Smooth muscle cell (in vitro differentiated cells): Measurements from ENCODE around the gene GALNT12. TPM values are rescaled to one million over a fixed set of nuclear protein-coding genes. Genes with fewer than 3 reads are reported as not detected.

ENCODE experiments used
- DNase-seq: peaks from one replicate; lab custom pipeline; 2025; ENCODE audit not compliant: unreplicated experiment; lab: John Stamatoyannopoulos, UW
- H2AFZ ChIP-seq: fragments of 200-600 bp; sonication (generic); 2 replicates; pipeline ENCODE4 v1.6.0; 2016; ENCODE audit warnings: antibody characterized with exemption, low read depth, mild to moderate bottlenecking
- H3F3A ChIP-seq: fragments of 200-600 bp; sonication (generic); 2 replicates; pipeline ENCODE4 v1.6.0; 2017; ENCODE audit warnings: antibody characterized with exemption, low read depth
- H3K27ac ChIP-seq: fragments of 200-600 bp; sonication (generic); 2 replicates; pipeline ENCODE4 v1.5.1; 2016; ENCODE audit warnings: low read depth, mild to moderate bottlenecking
- H3K27me3 ChIP-seq: fragments of 200-600 bp; sonication (generic); 2 replicates; pipeline ENCODE4 v1.6.1; 2016; ENCODE audit warnings: low read depth, mild to moderate bottlenecking
- H3K36me3 ChIP-seq: fragments of 200-600 bp; sonication (generic); 2 replicates; pipeline ENCODE4 v1.5.1; 2016; ENCODE audit warnings: low read depth
- H3K4me1 ChIP-seq: fragments of 200-600 bp; sonication (generic); 2 replicates; pipeline ENCODE4 v1.5.1; 2016; ENCODE audit warnings: low read depth
- H3K4me2 ChIP-seq: fragments of 200-600 bp; sonication (generic); 2 replicates; pipeline ENCODE4 v1.6.0; 2016; ENCODE audit warnings: mild to moderate bottlenecking
- H3K4me3 ChIP-seq: fragments of 200-600 bp; sonication (generic); 2 replicates; pipeline ENCODE4 v1.5.1; 2016; ENCODE audit warnings: mild to moderate bottlenecking
- H3K79me2 ChIP-seq: fragments of 200-600 bp; sonication (generic); 2 replicates; pipeline ENCODE4 v1.6.0; 2016; ENCODE audit warnings: low read depth, mild to moderate bottlenecking
- H3K9ac ChIP-seq: fragments of 200-600 bp; sonication (generic); 2 replicates; pipeline ENCODE4 v1.6.0; 2016; ENCODE audit warnings: low read depth
- H3K9me3 ChIP-seq: fragments of 200-600 bp; sonication (generic); replicated peaks from 2 replicates; pipeline ENCODE4 v1.5.1; 2016; ENCODE audit warnings: low read depth
- H4K20me1 ChIP-seq: fragments of 200-600 bp; sonication (generic); 2 replicates; pipeline ENCODE4 v1.6.0; 2016; ENCODE audit warnings: low read depth
- WGBS: methylation state at CpG from one replicate; pipeline ENCODE4 v1.1.7; 2016; ENCODE audit warnings: low lambda C conversion rate; 5-methylcytosine and 5-hydroxymethylcytosine counted together
- polyA plus RNA-seq: library from polyadenylated mRNA; unstranded; fragments of >200 nt; fragmentation: Nextera tagmentation; extraction: Ambion mirVana; gene quantifications from 2 replicates; pipeline ENCODE4 v1.2.1, GENCODE V29; 2016
- total RNA-seq: library from RNA; depleted of rRNA; stranded (reverse); fragments of >200 nt; gene quantifications from 2 replicates; pipeline ENCODE4 v1.2.3, GENCODE V29; 2014
- TF ChIP-seq, protein P1 (sequence below): fragments of 200-600 bp; sonication (generic); IDR thresholded peaks from 2 replicates; pipeline ENCODE4 v1.5.1; 2017; ENCODE audit warnings: borderline replicate concordance, mild to moderate bottlenecking, antibody characterized with exemption; ENCODE audit not compliant: insufficient read depth, poor library complexity, severe bottlenecking

Gene GALNT12
- total and polyA plus RNA-seq, 2 experiments from 2014 or later: 1.7 to 4.0 TPM

DNA sequence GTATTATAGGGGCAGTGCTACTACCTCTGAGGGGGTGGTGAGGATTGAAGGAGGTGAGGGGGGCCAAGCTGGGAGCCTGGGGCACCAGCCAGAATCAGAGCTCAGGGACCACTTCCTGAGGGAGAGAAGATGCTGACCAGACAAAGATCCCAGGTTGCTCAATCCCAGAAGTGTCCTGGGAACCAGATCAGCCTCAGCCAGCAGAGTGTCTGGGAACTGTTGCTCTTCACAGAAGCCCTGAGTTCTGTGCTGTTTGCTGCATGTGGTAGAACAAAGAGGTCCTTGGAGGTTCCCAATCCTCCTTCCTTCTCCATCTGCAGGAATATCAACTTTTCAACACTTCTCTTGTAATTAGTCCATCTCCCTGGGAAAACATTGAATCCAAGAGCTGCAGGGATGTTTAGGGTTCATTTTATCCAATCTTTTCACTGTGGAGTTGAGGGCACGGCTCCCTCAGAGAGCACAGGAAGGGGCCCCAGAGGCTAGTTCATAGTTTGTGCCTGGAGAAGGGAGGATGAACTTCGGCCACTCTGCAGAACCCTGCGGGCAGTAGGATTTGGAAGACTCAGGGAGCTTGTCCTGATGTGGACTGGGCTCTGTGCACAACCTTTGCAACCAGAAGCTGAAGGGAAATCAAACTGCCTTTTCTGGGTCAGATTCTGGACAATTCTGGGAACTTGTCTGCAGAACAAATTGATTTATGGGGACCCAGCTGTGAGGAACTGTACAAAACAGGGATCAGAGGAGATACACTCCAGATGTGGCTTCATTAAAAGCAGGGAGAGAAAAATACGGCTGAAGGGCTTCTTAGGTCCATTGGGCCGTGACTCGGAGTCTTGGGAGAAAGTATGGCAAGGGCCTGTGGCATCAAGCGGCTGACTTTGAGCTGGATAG is 57.1 kb downstream of the GALNT12 start:
- TF ChIP-seq, protein P1, sequence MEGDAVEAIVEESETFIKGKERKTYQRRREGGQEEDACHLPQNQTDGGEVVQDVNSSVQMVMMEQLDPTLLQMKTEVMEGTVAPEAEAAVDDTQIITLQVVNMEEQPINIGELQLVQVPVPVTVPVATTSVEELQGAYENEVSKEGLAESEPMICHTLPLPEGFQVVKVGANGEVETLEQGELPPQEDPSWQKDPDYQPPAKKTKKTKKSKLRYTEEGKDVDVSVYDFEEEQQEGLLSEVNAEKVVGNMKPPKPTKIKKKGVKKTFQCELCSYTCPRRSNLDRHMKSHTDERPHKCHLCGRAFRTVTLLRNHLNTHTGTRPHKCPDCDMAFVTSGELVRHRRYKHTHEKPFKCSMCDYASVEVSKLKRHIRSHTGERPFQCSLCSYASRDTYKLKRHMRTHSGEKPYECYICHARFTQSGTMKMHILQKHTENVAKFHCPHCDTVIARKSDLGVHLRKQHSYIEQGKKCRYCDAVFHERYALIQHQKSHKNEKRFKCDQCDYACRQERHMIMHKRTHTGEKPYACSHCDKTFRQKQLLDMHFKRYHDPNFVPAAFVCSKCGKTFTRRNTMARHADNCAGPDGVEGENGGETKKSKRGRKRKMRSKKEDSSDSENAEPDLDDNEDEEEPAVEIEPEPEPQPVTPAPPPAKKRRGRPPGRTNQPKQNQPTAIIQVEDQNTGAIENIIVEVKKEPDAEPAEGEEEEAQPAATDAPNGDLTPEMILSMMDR: no peak
- H3K27me3 ChIP-seq: no peaks in the 10 kb centered on the region
- no peak overlapping the region for H3K4me2 ChIP-seq
- no peak overlapping the region for H3K4me3 ChIP-seq
- no peaks in the 10 kb centered on the region for H3K79me2 ChIP-seq
- WGBS: 84% methylated on average over 7 of the region's 7 CpGs
- H4K20me1 ChIP-seq: no peaks in the 10 kb centered on the region
- peaks cover 7% of the 10 kb centered on the region for H3F3A ChIP-seq
- no peaks in the 10 kb centered on the region for H3K9me3 ChIP-seq
- DNase-seq: no peak
- H2AFZ ChIP-seq: peak overlapping the region; percentile 7
- no peaks in the 10 kb centered on the region for H3K36me3 ChIP-seq
- peaks cover 6% of the 10 kb centered on the region for H3K4me1 ChIP-seq
- H3K27ac ChIP-seq: peak overlapping the region; percentile 80
- H3K9ac ChIP-seq: no peak overlapping the region

DNA sequence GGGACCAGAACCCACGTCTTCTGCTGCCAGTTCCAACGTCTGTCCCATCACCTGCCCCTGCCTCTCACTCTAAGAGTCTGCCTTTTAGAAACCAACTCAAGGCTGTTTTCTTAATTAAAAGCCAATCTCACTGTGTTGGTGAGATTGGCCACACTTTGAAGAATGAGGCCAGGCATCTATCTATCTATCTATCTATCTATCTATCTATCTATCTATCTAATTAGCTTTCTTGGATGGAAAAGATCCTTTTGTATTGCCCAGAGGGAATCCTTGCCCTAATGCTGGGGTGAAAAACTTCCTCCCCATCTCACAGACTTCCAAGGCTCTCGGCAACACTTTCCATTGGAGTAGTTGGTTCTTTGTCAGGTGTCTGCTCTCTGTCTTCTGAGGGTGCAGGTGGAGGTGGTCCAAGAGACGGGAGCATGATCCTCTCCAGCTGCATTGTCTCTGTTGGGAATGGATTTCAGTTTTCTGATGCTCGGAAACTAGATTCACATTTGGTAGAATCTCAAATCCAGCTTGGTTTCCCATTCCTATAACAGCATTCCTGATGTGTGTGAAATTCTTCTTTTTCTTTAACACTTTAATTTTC is 57.9 kb downstream of the GALNT12 start:
- no peaks in the 10 kb centered on the region for H3K27me3 ChIP-seq
- peaks cover 6% of the 10 kb centered on the region for H3K4me1 ChIP-seq
- no peak overlapping the region for H3K4me3 ChIP-seq
- H3K79me2 ChIP-seq: no peaks in the 10 kb centered on the region
- no peaks in the 10 kb centered on the region for H4K20me1 ChIP-seq
- no peak for DNase-seq
- 95% methylated on average over 5 of the region's 5 CpGs for WGBS
- H3K27ac ChIP-seq: no peak overlapping the region
- no peaks in the 10 kb centered on the region for H3K36me3 ChIP-seq
- H3K9ac ChIP-seq: no peak overlapping the region
- H3K9me3 ChIP-seq: no peaks in the 10 kb centered on the region
- TF ChIP-seq, protein P1: no peak
- no peak overlapping the region for H3K4me2 ChIP-seq
- peaks cover 7% of the 10 kb centered on the region for H3F3A ChIP-seq
- no peak overlapping the region for H2AFZ ChIP-seq

DNA sequence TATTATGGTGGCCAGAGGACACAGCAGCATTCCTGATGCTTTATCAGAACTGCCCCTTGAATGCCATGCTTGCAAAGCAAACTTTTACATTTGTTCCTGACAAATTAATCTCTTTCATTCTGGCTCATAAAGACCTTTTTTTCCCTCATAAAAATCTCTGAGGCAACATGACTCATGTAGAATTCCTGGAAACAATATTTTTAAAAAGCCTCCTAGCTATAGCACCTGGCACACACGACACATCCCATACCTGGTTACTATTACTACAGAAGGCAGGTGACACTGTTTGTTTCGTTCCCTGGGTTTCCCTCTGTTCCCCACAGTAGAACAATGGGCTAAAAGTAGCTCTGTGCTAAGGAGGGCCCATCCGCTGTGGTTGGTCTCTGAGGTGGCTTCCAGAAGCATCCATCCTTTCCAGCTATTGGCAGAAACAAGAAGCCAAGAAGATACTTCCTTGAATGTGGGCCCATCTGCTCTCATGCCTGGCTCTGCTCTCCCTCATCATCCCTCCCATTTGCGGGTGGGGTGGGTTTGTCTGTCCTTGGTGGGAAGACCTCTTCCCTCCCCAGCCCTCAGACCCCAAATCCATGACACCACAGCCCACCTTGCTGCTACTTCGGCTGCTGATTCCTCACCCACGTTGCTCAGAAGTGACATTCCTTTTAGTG is 59.1 kb downstream of the GALNT12 start:
- DNase-seq: no peak
- H3K4me2 ChIP-seq: no peak overlapping the region
- H2AFZ ChIP-seq: no peak overlapping the region
- no peak overlapping the region for H3K9ac ChIP-seq
- no peak overlapping the region for H3K27ac ChIP-seq
- TF ChIP-seq, protein P1: no peak
- WGBS: 79% methylated on average over 6 of the region's 6 CpGs
- H3F3A ChIP-seq: peaks cover 2% of the 10 kb centered on the region
- H3K4me3 ChIP-seq: no peak overlapping the region
- H4K20me1 ChIP-seq: no peaks in the 10 kb centered on the region
- H3K4me1 ChIP-seq: peaks cover under 1% of the 10 kb centered on the region
- no peaks in the 10 kb centered on the region for H3K36me3 ChIP-seq
- H3K27me3 ChIP-seq: no peaks in the 10 kb centered on the region
- H3K9me3 ChIP-seq: no peaks in the 10 kb centered on the region
- H3K79me2 ChIP-seq: no peaks in the 10 kb centered on the region
